PC-3 (cell line): ENCODE measurements around the gene TLNRD1.

ENCODE experiments used
- CTCF ChIP-seq: fragments of 300-600 bp; sonication (generic); conservative IDR thresholded peaks from 2 replicates; pipeline ENCODE4 v1.5.1; 2017; ENCODE audit warnings: antibody characterized with exemption, low read depth, mild to moderate bottlenecking, low read length
- EZH2 ChIP-seq: fragments of 300-600 bp; sonication (generic); IDR thresholded peaks from one replicate; pipeline ENCODE4 v1.6.1; 2017; ENCODE audit warnings: antibody characterized with exemption, mild to moderate bottlenecking, low read length; ENCODE audit not compliant: unreplicated experiment
- EZH2phosphoT487 ChIP-seq: fragments of 300-600 bp; sonication (generic); IDR thresholded peaks from 2 replicates; pipeline ENCODE4 v1.6.1; 2018; ENCODE audit warnings: mild to moderate bottlenecking, antibody characterized with exemption, low read length, borderline replicate concordance

GRCh38 chr15:80988148-80988796, 12.5 kb upstream of the TLNRD1 start:
- TF ChIP-seq CTCF (no peak), EZH2 (no peak), EZH2phosphoT487 (no peak)
